SU-DHL-6 (cell line): ENCODE results near the gene PPARA.

ENCODE experiments used
- H2AFZ ChIP-seq: fragments of 200-600 bp; sonication (generic); 2 replicates; pipeline ENCODE4 v1.6.1; 2014; ENCODE audit warnings: low read depth, mild to moderate bottlenecking, moderate library complexity, mixed read lengths, antibody characterized with exemption, low read length; ENCODE audit not compliant: severe bottlenecking
- H3F3A ChIP-seq: fragments of 200-600 bp; shearing (Covaris generic); 2 replicates; pipeline ENCODE4 v1.6.0; 2016; ENCODE audit warnings: antibody characterized with exemption, mild to moderate bottlenecking; ENCODE audit not compliant: insufficient read depth
- H3K27ac ChIP-seq: fragments of 200-600 bp; sonication (generic); 2 replicates; pipeline ENCODE4 v1.5.1; 2016; ENCODE audit warnings: low read depth, mild to moderate bottlenecking, low read length, moderate library complexity, mixed read lengths
- H3K27me3 ChIP-seq: fragments of 200-600 bp; sonication (generic), shearing (Covaris generic); 2 replicates; pipeline ENCODE4 v1.6.0; 2014; ENCODE audit warnings: mild to moderate bottlenecking, low read length
- H3K36me3 ChIP-seq: fragments of 200-600 bp; sonication (generic); 2 replicates; pipeline ENCODE4 v1.6.1; 2014; ENCODE audit warnings: mild to moderate bottlenecking, low read length, mixed read lengths
- H3K4me2 ChIP-seq: fragments of 300-600, 200-600 bp; shearing (Covaris generic), sonication (generic); 2 replicates; pipeline ENCODE4 v1.6.0; 2014; ENCODE audit warnings: low read length, low read depth, mild to moderate bottlenecking; ENCODE audit not compliant: poor library complexity, severe bottlenecking
- H3K4me3 ChIP-seq: fragments of 200-600 bp; sonication (generic); 2 replicates; pipeline ENCODE4 v1.5.1; 2014; ENCODE audit warnings: antibody characterized with exemption, low read length, mild to moderate bottlenecking, mixed read lengths; ENCODE audit not compliant: insufficient read depth, poor library complexity, severe bottlenecking
- H3K79me2 ChIP-seq: fragments of 200-600 bp; sonication (generic); 2 replicates; pipeline ENCODE4 v1.6.1; 2014; ENCODE audit warnings: mild to moderate bottlenecking, low read length, moderate library complexity; ENCODE audit not compliant: insufficient read depth
- H3K9ac ChIP-seq: fragments of 200-600 bp; sonication (generic); 2 replicates; pipeline ENCODE4 v1.7.0; 2014; ENCODE audit warnings: mild to moderate bottlenecking, low read length
- H3K9me2 ChIP-seq: fragments of 200-600 bp; sonication (generic); replicated peaks from 2 replicates; pipeline ENCODE4 v1.6.1; 2014; ENCODE audit warnings: low read length; ENCODE audit not compliant: insufficient read depth
- H3K9me3 ChIP-seq: fragments of 200-600 bp; sonication (generic); 2 replicates; pipeline ENCODE4 v1.6.1; 2014; ENCODE audit warnings: low read length, mixed read lengths; ENCODE audit not compliant: insufficient read depth
- H4K20me1 ChIP-seq: fragments of 200-600 bp; sonication (generic); 2 replicates; pipeline ENCODE4 v1.6.1; 2014; ENCODE audit warnings: low read depth, mild to moderate bottlenecking, antibody characterized with exemption, low read length, moderate library complexity, mixed read lengths
- EZH2phosphoT487 ChIP-seq: fragments of 200-600 bp; sonication (generic), shearing (Covaris generic); conservative IDR thresholded peaks from 2 replicates; pipeline ENCODE4 v1.6.1; 2018; ENCODE audit warnings: mild to moderate bottlenecking, antibody characterized with exemption, low read length, moderate library complexity, mixed read lengths
- TF ChIP-seq, protein P1 (sequence below): fragments of 200-600 bp; sonication (generic); IDR thresholded peaks from one replicate; pipeline ENCODE4 v1.5.1; 2017; ENCODE audit warnings: antibody characterized with exemption, mild to moderate bottlenecking, low read length, moderate library complexity; ENCODE audit not compliant: insufficient read depth, poor library complexity, severe bottlenecking

Gene PPARA

DNA sequence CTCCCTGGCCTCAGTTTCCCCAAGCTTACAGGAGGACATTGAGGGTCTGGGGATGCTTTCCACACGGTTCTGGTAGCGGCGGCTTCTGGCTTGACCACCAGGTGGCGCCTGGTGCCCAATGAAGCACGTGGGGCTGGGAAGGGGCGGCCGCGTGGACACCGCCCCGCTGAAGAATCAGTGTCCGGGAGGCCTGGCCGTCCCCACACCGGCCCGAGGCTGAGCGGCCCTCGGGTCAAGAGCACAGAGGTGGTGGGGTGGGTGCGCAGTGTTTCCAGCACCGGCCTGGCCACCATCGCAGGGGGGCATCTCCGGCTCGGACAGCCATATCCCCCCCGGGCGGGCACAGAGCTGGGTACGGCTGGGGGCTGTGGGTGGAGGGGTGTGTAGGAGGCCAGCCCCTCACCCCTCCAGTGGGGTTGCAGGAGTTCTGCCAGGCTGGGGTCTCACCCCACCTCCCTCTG, 27.8 kb upstream of the PPARA start:
- Histone ChIP-seq H3K27ac (no peak overlapping the region), H3K27me3 (no peaks in the 10 kb centered on the region), H3F3A (no peaks in the 10 kb centered on the region), H3K79me2 (no peaks in the 10 kb centered on the region), H3K9me3 (no peaks in the 10 kb centered on the region), H3K9me2 (no peaks in the 10 kb centered on the region), H3K4me2 (no peak overlapping the region), H3K9ac (no peak overlapping the region), H4K20me1 (no peaks in the 10 kb centered on the region), H3K4me3 (no peak overlapping the region), H2AFZ (peak overlapping the region; percentile 37), H3K36me3 (no peaks in the 10 kb centered on the region)
- TF ChIP-seq, protein P1, sequence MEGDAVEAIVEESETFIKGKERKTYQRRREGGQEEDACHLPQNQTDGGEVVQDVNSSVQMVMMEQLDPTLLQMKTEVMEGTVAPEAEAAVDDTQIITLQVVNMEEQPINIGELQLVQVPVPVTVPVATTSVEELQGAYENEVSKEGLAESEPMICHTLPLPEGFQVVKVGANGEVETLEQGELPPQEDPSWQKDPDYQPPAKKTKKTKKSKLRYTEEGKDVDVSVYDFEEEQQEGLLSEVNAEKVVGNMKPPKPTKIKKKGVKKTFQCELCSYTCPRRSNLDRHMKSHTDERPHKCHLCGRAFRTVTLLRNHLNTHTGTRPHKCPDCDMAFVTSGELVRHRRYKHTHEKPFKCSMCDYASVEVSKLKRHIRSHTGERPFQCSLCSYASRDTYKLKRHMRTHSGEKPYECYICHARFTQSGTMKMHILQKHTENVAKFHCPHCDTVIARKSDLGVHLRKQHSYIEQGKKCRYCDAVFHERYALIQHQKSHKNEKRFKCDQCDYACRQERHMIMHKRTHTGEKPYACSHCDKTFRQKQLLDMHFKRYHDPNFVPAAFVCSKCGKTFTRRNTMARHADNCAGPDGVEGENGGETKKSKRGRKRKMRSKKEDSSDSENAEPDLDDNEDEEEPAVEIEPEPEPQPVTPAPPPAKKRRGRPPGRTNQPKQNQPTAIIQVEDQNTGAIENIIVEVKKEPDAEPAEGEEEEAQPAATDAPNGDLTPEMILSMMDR: peak; percentile 90
- no peak for TF ChIP-seq EZH2phosphoT487

DNA sequence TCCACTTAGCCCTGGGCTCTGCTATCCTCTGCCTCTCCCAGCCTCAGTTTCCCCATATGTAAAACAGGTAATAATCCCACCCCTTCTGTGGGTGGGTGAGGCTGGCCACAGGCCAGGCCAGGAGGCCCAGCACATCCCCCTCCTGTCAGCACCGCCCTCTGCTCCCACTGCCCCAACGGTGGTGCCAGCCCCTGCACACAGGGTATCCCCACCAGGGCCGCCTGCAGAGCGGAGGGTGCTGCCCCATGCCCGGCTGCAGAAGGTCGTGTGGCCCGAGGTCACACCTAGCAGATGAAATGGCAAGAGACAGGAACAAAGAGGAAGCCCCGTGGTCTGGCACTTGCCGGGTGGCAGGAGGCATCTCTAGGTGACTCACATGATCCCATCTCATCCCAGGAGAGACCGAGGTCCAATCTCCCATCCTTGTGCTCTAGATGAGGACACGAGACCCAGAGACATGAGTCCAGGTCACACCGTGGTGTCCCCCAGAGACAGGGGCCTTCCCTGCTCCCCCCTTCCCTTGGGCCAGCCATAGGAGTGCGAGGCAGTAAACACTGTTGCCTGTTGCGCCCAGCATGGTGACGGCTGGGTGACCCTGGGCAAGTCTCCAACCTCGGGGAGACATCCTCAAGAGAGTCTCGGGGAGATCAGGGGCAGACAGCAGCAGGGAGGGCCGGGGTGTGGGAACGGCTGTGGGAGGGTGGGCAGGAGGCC, 27.2 kb upstream of the PPARA start:
- no peaks in the 10 kb centered on the region for H3K9me2 ChIP-seq
- no peaks in the 10 kb centered on the region for H3F3A ChIP-seq
- H3K9me3 ChIP-seq: no peaks in the 10 kb centered on the region
- no peak overlapping the region for H3K4me2 ChIP-seq
- TF ChIP-seq, protein P1: no peak
- TF ChIP-seq EZH2phosphoT487: no peak
- H4K20me1 ChIP-seq: no peaks in the 10 kb centered on the region
- no peaks in the 10 kb centered on the region for H3K36me3 ChIP-seq
- H3K27ac ChIP-seq: no peak overlapping the region
- no peaks in the 10 kb centered on the region for H3K79me2 ChIP-seq
- H3K27me3 ChIP-seq: no peaks in the 10 kb centered on the region
- peak overlapping the region; percentile 37 for H2AFZ ChIP-seq
- no peak overlapping the region for H3K4me3 ChIP-seq
- no peak overlapping the region for H3K9ac ChIP-seq

DNA sequence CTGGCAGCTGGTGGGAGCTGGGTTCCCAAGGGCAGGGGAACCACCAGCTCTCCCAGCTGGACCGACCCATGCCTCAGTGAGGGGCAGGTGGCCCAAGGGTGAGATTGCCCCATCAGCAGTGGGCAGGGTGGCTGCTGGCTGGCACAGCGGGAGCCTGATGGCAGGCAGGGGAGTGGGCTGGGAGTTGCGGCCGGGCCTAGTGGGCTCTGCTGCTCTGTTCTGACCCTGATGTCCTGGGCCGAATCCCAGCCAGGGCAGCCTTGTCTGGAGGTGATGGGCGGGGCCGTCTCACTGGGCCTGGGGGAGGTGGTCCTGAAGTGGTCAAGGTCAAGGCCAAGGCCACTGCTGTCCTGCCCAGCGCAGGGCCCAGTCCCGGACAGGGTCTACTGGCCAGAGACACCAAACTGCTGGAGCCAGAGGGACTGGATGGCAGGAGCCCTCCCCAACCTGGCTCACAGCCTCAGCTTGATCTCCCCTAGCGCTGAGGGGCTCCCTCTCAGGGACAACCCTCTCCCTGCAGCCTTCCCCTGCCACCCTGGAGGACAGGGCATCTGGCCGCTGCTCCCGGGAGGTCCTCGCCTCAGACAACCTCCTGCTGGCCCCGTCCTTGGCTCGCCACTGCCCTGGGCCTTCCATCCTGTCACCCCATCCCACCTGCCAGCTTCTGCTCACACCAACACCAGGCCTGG, 26.5 kb upstream of the PPARA start:
- Histone ChIP-seq H3F3A (no peaks in the 10 kb centered on the region), H3K36me3 (no peaks in the 10 kb centered on the region), H3K27me3 (no peaks in the 10 kb centered on the region), H3K27ac (no peak overlapping the region), H3K4me2 (no peak overlapping the region), H3K9ac (no peak overlapping the region), H3K4me3 (no peak overlapping the region), H2AFZ (no peak overlapping the region), H3K9me3 (no peaks in the 10 kb centered on the region), H3K79me2 (no peaks in the 10 kb centered on the region), H3K9me2 (no peaks in the 10 kb centered on the region), H4K20me1 (no peaks in the 10 kb centered on the region)
- no peak for TF ChIP-seq EZH2phosphoT487
- TF ChIP-seq, protein P1: no peak
